Measurements from ENCODE around the gene CERK. TPM values are rescaled to one million over a fixed set of nuclear protein-coding genes. Genes with fewer than 3 reads are reported as not detected.
A peak's percentile ranks its signal among the peaks of the same experiment; 100 is the strongest.
"Not testable (repeated sequence)": the region's sequence is repeated elsewhere in the genome, so short reads cannot be mapped to it uniquely, and the experiment has no call there.

Gene CERK
- total and polyA plus RNA-seq, 8 donors: 12.7 to 32.7 (median 29.5) TPM

DNA sequence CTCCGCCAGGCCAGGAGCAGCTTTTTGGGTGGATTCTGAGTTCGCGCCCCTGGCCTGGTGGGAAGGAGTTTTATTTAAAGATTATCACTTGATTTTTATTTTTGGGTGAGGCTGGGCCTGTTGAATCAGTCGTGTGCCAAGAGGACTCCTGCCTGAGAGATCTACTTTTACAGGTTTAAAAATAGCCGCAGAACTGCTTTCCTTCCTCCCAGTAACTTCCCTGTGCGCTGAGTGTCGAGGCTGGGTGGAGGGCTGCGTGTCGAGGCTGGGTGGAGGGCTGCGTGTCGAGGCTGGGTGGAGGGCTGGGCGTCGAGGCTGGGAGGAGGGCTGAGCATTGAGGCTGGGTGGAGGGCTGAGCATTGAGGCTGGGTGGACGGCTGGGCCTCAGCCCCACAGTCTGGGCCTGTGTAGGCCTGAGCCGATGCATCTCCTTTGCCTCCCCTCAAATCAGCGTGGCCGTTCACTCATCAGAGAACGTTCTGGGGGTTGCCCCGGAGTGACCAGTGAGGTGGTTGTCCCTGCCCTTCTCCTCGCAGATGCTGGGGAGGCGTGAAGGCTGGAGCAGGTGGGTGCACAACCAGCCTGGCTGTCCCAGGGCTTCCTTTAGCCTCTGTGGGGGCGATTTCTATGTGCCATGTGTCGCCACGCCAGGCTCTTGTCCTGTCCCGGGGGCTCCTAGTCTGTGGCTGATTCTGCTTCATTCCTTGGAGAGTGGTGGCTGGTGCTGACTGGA lies 87.8 kb downstream of the CERK start:
- DNase-seq: peak in 1 of 6 donors; percentile 52
- H3K27ac ChIP-seq: peak overlapping the region in 1 of 4 donors; percentile 47
- 87 to 88% methylated on average over 25 of the region's 25 CpGs for WGBS, 2 donors
- H3K36me3 ChIP-seq: no peaks in the 10 kb centered on the region
- H3K27me3 ChIP-seq: no peaks in the 10 kb centered on the region
- no peak for ATAC-seq
- no peak for FAIRE-seq
- intact Hi-C loops (cut with DNase I): no loop called here
- TF ChIP-seq, protein P1, sequence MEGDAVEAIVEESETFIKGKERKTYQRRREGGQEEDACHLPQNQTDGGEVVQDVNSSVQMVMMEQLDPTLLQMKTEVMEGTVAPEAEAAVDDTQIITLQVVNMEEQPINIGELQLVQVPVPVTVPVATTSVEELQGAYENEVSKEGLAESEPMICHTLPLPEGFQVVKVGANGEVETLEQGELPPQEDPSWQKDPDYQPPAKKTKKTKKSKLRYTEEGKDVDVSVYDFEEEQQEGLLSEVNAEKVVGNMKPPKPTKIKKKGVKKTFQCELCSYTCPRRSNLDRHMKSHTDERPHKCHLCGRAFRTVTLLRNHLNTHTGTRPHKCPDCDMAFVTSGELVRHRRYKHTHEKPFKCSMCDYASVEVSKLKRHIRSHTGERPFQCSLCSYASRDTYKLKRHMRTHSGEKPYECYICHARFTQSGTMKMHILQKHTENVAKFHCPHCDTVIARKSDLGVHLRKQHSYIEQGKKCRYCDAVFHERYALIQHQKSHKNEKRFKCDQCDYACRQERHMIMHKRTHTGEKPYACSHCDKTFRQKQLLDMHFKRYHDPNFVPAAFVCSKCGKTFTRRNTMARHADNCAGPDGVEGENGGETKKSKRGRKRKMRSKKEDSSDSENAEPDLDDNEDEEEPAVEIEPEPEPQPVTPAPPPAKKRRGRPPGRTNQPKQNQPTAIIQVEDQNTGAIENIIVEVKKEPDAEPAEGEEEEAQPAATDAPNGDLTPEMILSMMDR (IDR thresholded peaks at IDR 0.05): no peak
- H3K4me1 ChIP-seq: peaks cover 0 to 7% (median 6%) of the 10 kb centered on the region in 3 donors
- H3K4me3 ChIP-seq: no peak overlapping the region
- no peaks in the 10 kb centered on the region for H3K9me3 ChIP-seq

DNA sequence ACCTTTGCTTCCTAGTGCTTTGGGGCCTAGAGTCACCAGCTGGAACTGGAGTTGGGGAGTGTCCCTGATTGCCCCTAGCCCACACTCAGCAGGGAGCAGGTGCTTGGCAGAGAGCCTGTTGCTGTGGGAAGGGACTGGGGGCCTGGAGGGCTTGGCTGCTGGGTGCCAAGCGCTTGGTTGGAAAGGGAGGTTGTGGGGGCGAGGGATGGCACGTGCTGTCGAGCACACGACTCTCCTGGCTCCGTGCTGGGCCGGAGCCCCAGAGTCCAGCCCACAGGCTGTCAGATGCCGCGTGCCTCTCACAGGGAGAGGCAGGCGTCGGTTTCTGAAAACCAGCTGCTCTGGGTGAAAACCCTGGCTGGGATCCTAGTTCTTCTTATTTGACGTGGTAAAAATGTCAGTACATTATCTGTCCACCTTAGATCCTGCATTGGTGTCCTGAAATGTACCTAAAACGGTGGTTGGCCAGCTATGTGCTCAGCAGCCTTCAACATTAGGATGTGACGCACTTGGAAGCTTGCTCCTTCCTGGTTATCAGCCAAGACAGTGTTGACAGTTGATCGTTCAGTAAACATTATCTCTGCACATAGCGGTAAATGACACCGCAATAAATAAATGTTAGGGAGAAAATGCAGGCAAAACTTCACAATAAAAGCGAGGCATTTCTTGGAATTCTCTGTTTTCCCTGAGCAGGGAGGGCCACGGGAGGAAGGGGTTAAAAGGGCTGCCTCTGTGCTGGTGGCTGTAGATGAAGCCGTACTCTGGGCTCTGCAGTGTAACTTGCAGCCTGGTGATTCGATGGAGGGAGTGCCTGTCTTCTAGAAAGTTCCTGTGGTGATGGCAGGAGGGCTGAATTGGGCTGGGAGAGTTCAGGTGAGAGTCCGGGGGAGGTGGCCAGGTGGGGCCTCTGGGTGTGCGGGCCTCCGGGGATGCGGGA lies 88.6 kb downstream of the CERK start:
- ATAC-seq: peak; percentile 8 to 57 (median 40)
- intact Hi-C loops (cut with DNase I): no loop called here
- WGBS, 2 donors: 46 to 57% methylated on average over 24 to 25 of the region's 25 CpGs

DNA sequence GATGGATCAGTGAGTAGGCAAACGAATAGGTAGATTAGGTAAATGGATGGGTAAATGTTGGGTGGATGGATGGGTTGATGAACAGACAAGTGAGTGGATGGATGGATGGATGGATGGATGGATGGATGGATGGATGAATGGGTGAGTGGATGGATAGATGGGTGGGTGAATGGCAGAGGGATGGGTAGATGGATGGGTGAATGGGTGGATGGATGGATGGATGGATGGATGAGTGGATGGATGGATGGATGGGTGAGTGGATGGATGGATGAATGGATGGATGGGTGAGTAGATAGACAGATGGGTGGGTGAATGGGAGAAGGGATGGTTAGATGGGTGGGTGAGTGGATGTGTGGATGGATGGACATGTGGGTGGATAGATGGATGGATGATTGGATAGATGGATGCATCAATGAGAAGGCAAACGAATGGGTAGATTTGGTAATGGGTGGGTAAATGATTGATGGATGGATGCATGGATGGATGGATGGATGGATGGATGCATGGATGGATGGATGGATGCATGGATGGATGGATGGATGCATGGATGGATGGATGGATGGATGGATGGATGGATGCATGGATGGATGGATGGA lies 89.7 kb downstream of the CERK start:
- intact Hi-C loops (cut with DNase I); H3K9me3 ChIP-seq; H3K36me3 ChIP-seq; ATAC-seq; H3K27me3 ChIP-seq; FAIRE-seq; DNase-seq; H3K4me1 ChIP-seq; H3K4me3 ChIP-seq; H3K27ac ChIP-seq: not testable (repeated sequence)
- 91 to 95% methylated on average over 2 of the region's 2 CpGs for WGBS, 2 donors

More for the DNA sequence above, 88.6 kb downstream of the CERK start:
- no peak overlapping the region for H3K4me3 ChIP-seq
- peak overlapping the region in 1 of 4 donors; percentile 47 for H3K27ac ChIP-seq
- H3K9me3 ChIP-seq: no peaks in the 10 kb centered on the region
- DNase-seq: peak in 1 of 6 donors; percentile 42
- no peaks in the 10 kb centered on the region for H3K27me3 ChIP-seq
- no peaks in the 10 kb centered on the region for H3K36me3 ChIP-seq
- peaks cover 0 to 7% (median 6%) of the 10 kb centered on the region in 3 donors for H3K4me1 ChIP-seq
- TF ChIP-seq, protein P1 (IDR thresholded peaks at IDR 0.05): no peak
- no peak for FAIRE-seq

DNA sequence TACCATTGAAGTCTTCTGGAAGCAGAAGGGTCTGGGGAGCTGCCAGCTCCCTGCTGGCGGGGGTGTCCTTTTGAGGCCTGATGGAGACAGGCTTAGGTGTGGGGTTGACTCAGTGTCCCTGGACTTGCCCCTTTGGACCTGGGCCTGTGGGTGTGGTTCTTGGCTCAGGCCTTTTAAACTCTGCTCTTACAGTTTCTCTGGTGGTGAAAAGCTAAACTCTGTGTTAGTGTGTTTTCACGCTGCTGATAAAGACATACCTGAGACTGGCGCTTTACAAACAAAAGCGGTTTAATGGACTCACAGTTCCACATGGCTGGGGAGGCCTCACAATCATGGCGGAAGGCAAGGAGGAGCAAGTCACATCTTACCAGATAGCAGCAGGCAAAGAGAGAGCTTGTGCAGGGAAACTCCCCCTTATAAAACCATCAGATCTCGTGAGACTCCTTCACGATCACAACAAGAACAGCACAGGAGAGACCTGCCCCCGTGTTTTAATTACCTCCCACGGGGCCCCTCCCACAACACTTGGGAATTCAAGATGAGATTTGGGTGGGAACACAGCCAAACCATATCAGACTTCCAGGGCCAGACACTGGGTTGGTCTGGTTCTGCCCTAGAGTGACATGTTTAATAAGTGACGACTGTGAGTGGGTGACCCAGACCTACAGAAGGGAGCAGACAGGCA lies 91.4 kb downstream of the CERK start:
- Histone ChIP-seq H3K27me3 (no peaks in the 10 kb centered on the region), H3K4me1 (peaks cover 0 to 7% (median 6%) of the 10 kb centered on the region in 3 donors), H3K9me3 (no peaks in the 10 kb centered on the region), H3K4me3 (no peak overlapping the region), H3K27ac (no peak overlapping the region), H3K36me3 (no peaks in the 10 kb centered on the region)
- WGBS, 2 donors: 64 to 75% methylated on average over 10 of the region's 10 CpGs
- intact Hi-C loops (cut with DNase I): no loop called here
- DNase-seq: peak in 1 of 6 donors; percentile 5
- TF ChIP-seq, protein P1 (IDR thresholded peaks at IDR 0.05): no peak
- no peak for FAIRE-seq
- peak in 1 of 4 donors; percentile 10 for ATAC-seq

DNA sequence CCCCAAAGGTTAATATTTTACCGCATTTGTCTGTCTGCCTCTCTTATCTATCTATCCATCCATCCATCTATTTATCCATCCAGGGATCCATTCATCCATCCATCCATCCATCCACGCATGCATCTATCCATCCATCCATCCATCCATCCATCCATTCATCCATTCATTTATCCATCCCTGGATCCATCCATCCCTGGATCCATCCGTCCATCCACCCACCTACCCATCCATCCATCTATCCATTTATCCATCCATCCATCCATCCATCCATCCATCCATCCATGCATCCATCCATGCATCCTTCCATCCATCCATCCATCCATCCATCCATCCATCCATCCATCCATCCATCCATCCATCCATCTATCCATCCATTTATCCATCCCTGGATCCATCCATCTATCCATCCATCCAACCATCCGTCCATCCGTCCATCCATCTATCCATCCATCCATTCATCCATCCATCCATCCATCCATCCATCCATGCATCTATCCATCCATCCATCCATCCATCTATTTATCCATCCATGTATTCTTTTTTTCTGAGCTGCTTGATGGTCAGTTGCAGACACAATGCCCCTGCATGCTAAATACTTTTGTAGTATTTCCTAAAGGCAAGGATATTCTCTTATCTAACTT lies 95.1 kb downstream of the CERK start:
- H3K27me3 ChIP-seq: not testable (repeated sequence)

More for the DNA sequence above, 95.1 kb downstream of the CERK start:
- H3K4me1 ChIP-seq; DNase-seq; H3K27ac ChIP-seq; intact Hi-C loops (cut with DNase I); H3K4me3 ChIP-seq; ATAC-seq; H3K36me3 ChIP-seq; H3K9me3 ChIP-seq; FAIRE-seq: not testable (repeated sequence)
- 87 to 92% methylated on average over 5 of the region's 5 CpGs for WGBS, 2 donors
